Psoas muscle (tissue), 8 donors: ENCODE measurements around the gene CDS2. TPM values are rescaled to one million over a fixed set of nuclear protein-coding genes. Genes with fewer than 3 reads are reported as not detected.
A peak's percentile ranks its signal among the peaks of the same experiment; 100 is the strongest.

Experiments used
- ATAC-seq, 4 donors: fragments of 200-7000 bp; cut with Tn5 transposase; one replicate each; pipeline ENCODE4 v1.9.1; 2020; ENCODE audit warnings: moderate library complexity in 3 of 4, mild to moderate bottlenecking in 2 of 4
- DNase-seq, 2 donors: peaks; one replicate each; pipeline ENCODE4 v3.0.0-alpha.2; 2020
- H3K27ac ChIP-seq: fragments of 200-600 bp; one replicate; pipeline ENCODE4 v1.8.0; 2022
- H3K27me3 ChIP-seq, 3 donors: fragments of 200-600 bp in 1 of 3; one replicate each; pipeline versions ENCODE4 v1.6.1 to v1.8.0; 2013 to 2022; ENCODE audit warnings: low read length in 2 of 3, mild to moderate bottlenecking in 2 of 3, moderate library complexity in 1 of 3; ENCODE audit not compliant: insufficient read depth in 3 of 3
- H3K36me3 ChIP-seq, 2 donors: fragments of 200-600 bp in 1 of 2; one replicate each; pipeline versions ENCODE4 v1.6.1 to v1.8.0; 2013 to 2022; ENCODE audit warnings: low read depth in 1 of 2, mild to moderate bottlenecking in 1 of 2, moderate library complexity in 1 of 2; ENCODE audit not compliant: insufficient read depth in 1 of 2
- H3K4me1 ChIP-seq: fragments of 200-600 bp; one replicate; pipeline ENCODE4 v1.8.0; 2022
- H3K4me3 ChIP-seq: fragments of 200-600 bp; one replicate; pipeline ENCODE4 v1.8.0; 2022; ENCODE audit warnings: mild to moderate bottlenecking
- H3K9me3 ChIP-seq: fragments of 200-600 bp; one replicate; pipeline ENCODE4 v1.8.0; 2022
- WGBS, 3 donors: extraction: QIAGEN DNeasy Blood & Tissue Kit; methylation state at CpG; one replicate each; pipeline versions ENCODE4 v1.1.6 to v1.1.7; 2013; 5-methylcytosine and 5-hydroxymethylcytosine counted together
- intact Hi-C, 2 donors: fragments of 100-400 bp; cut with DNase I; formaldehyde crosslinking; loops; one replicate each; pipeline versions ENCODE4 v1.11.0 to v1.14.2; 2022
- long read RNA-seq, 2 donors: library from polyadenylated mRNA; unstranded; transcript quantifications; one replicate each; pipeline ENCODE4 v2.0.0, GENCODE V29; 2021
- polyA plus RNA-seq, 3 donors: library from polyadenylated mRNA; stranded (reverse); fragments of 200-250 nt; gene quantifications; one replicate each; pipeline ENCODE4 v1.2.3, GENCODE V29; 2013
- total RNA-seq, 4 donors: library from RNA; stranded (reverse); fragmentation: NEBNext Ultra II Directional in 2 of 4; extraction: Animal tissue kit (Norgen Biotek cat#: 25700) in 2 of 4; gene quantifications; one replicate each; pipeline versions ENCODE4 v1.2.1 to v1.2.4, GENCODE V29; 2021 to 2023
- TF ChIP-seq, protein P1 (sequence below): fragments of 200-600 bp; IDR thresholded peaks from one replicate; pipeline ENCODE4 v1.8.0; 2022; ENCODE audit warnings: antibody characterized with exemption
- donor health status: healthy with polysubstance abuse.
- donor health status: DM: no; HTN: no; CAD: no; lungs with moderate emphysema.
- donor health status: Bipolar disorder and iron deficiency.
- donor health status: healthy.
- donor health status: DM: yes; HTN: yes; CAD: no.
- donor health status: DM: no; HTN: no; CAD: no.
- donor health status: DM: no; HTN: no; CAD: no.
- donor health status: DM: yes; HTN: yes; CAD: no.

Gene CDS2
- total RNA-seq = 10 to 100 TPM; 18.1 to 34.1 (median 25.2) TPM
- polyA plus RNA-seq = 10 to 100 TPM in 2 of 3 donors, 1 to 10 TPM in 1; 8.0 to 19.5 (median 15.2) TPM
- long read RNA-seq, donor 1, full-length matches to known transcripts = 10 of 17 reads
- long read RNA-seq, donor 1, partial matches to known transcripts = 1 of 17 reads
- long read RNA-seq, donor 1, other reads (novel, unspliced or antisense) = 6 of 17 reads
- long read RNA-seq, donor 2, full-length matches to known transcripts = 46 of 52 reads
- long read RNA-seq, donor 2, partial matches to known transcripts = 4 of 52 reads
- long read RNA-seq, donor 2, other reads (novel, unspliced or antisense) = 2 of 52 reads

DNA sequence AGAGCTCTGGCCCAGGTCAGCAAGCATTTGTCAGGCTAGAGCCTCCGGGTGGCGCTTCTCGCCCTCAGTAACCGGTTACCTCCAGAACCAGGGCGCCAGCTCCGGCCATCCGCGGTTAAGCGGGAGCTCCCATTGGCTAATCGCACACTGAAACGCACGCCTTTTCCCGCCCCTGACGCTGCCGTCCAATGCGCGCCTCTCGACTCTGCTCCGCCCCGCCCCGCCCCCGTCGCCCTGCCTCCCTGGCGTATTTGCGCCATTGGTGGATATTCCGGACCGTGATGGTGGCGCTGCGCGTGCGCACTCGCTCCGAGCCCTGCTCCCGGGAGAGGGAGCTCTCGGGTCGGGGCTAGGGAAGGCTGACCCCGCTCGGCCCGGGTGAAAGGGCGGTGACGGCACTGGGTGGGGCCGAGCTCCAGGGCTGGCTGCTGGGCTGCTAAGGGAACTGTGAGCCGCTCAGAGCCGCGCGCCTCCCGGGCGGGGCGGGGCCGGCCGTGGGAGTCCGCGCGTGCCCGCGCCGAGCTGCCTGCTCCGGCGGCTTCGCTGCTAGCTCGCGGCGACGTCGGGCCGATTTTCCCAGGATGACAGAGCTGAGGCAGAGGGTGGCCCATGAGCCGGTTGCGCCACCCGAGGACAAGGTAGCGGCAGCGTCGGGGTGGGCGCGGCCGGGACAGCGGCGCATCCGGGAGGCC is at the start of gene CDS2:
Gene CDS2, plus strand, starts transcription at position 497 of the 692 bp plus-strand sequence. Its CDS starts 85 bp downstream, at position 582.
- Histone ChIP-seq H3K36me3 (no peaks in the 10 kb centered on the region), H3K9me3 (no peaks in the 10 kb centered on the region), H3K27ac (peak within 1 kb of the TSS; percentile 98), H3K4me1 (peaks cover 40% of the 10 kb centered on the region), H3K4me3 (peak within 1 kb of the TSS; percentile 81), H3K27me3 (no peaks in the 10 kb centered on the region)
- ATAC-seq (peak; percentile 92 to 96 (median 94)), DNase-seq (peak; percentile 100)
- TF ChIP-seq, protein P1, sequence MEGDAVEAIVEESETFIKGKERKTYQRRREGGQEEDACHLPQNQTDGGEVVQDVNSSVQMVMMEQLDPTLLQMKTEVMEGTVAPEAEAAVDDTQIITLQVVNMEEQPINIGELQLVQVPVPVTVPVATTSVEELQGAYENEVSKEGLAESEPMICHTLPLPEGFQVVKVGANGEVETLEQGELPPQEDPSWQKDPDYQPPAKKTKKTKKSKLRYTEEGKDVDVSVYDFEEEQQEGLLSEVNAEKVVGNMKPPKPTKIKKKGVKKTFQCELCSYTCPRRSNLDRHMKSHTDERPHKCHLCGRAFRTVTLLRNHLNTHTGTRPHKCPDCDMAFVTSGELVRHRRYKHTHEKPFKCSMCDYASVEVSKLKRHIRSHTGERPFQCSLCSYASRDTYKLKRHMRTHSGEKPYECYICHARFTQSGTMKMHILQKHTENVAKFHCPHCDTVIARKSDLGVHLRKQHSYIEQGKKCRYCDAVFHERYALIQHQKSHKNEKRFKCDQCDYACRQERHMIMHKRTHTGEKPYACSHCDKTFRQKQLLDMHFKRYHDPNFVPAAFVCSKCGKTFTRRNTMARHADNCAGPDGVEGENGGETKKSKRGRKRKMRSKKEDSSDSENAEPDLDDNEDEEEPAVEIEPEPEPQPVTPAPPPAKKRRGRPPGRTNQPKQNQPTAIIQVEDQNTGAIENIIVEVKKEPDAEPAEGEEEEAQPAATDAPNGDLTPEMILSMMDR = peak; percentile 64
- intact Hi-C loops = loop anchor here (2.0 to 5.0 kb wide), 2 partner anchors 46 to 66 kb away; no protein-coding TSS in a partner anchor
- WGBS, 3 donors = 0 to 1% (median 1%) methylated on average over 52 to 78 of the region's 78 CpGs

- 75 to 80% (median 76%) methylated on average over 4 of the region's 4 CpGs for WGBS, 3 donors
- DNase-seq (no peak), ATAC-seq (no peak)
- Histone ChIP-seq H3K4me1 (peaks cover 9% of the 10 kb centered on the region), H3K27ac (peak overlapping the region; percentile 51), H3K27me3 (no peaks in the 10 kb centered on the region), H3K36me3 (no peaks in the 10 kb centered on the region), H3K9me3 (no peaks in the 10 kb centered on the region), H3K4me3 (peak overlapping the region; percentile 24)
- TF ChIP-seq, protein P1 = no peak
- intact Hi-C loops = no loop called here
These were observed 48.9 kb upstream of the CDS2 start for GRCh38 chr20:5077761-5078387.

GRCh38 chr20:5078399-5078958 is 48.3 kb upstream of the CDS2 start:
- no peaks in the 10 kb centered on the region for H3K27me3 ChIP-seq
- H3K4me1 ChIP-seq = peaks cover 3% of the 10 kb centered on the region
- whole genome bisulfite sequencing, 3 donors = 71 to 73% (median 71%) methylated on average over 11 of the region's 11 CpGs
- no peaks in the 10 kb centered on the region for H3K9me3 ChIP-seq
- DNase-seq = peak; percentile 43 to 62
- intact Hi-C loops = no loop called here
- H3K4me3 ChIP-seq = peak overlapping the region; percentile 24
- H3K36me3 ChIP-seq = no peaks in the 10 kb centered on the region
- peak; percentile 27 to 71 (median 50) for ATAC-seq
- TF ChIP-seq, protein P1 = no peak
- peak overlapping the region; percentile 51 for H3K27ac ChIP-seq

DNA sequence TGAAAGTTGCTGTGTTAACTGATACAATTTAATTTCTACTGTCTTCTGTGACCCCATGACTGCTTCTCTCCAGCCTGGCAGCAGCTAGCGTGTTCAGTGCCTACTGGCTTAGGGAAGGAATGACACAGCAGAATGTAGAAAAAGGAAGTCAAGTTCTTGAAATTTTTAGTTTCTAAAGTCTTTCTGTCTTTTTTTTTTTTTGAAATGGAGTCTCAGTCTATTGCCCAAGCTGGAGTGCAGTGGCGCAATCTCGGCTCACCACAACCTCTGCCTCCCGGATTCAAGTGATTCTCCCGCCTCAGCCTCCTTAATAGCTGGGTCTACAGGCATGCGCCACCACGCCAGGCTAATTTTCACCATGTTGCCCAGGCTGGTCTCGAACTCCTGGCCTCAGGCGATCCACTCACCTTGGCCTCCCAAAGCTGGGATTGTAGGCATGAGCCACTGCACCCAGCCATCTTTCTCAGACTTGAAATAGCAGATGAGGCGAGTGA is 46.4 kb upstream of the CDS2 start:
- intact Hi-C loops = no loop called here
- H3K9me3 ChIP-seq = no peaks in the 10 kb centered on the region
- ATAC-seq = peak; percentile 44 to 71 (median 60)
- H3K27ac ChIP-seq = peak overlapping the region; percentile 1
- TF ChIP-seq, protein P1 = no peak
- no peaks in the 10 kb centered on the region for H3K4me1 ChIP-seq
- no peak overlapping the region for H3K4me3 ChIP-seq
- no peaks in the 10 kb centered on the region for H3K36me3 ChIP-seq
- H3K27me3 ChIP-seq = no peaks in the 10 kb centered on the region
- WGBS, 3 donors = 73 to 93% (median 84%) methylated on average over 10 of the region's 10 CpGs
- peak; percentile 67 to 74 for DNase-seq
